Activated CD8-positive, alpha-beta memory T cell treated with anti-CD3 and anti-CD28 coated beads, Interleukin-2, amount 10 ng/mL, durations not matched to agents 7 days and 5 days (primary cell): ENCODE results near the gene APOA4. TPM values are rescaled to one million over a fixed set of nuclear protein-coding genes. Genes with fewer than 3 reads are reported as not detected.

Experiments used
- ATAC-seq: fragments of 150-1000 bp; cut with Tn5 transposase; one replicate; pipeline ENCODE4 v1.10.0; 2021; ENCODE audit warnings: moderate library complexity
- CTCF ChIA-PET: fragments of 350-600 bp; sonication (Branson Sonifier 250); formaldehyde crosslinking; loops from one replicate; lab custom pipeline; 2021; ENCODE audit warnings: antibody characterized with exemption; lab: Charles Lee
- DNase-seq: peaks from one replicate; pipeline ENCODE4 v3.0.0-alpha.2; 2020
- H3K27ac Mint-ChIP-seq: one replicate; pipeline ENCODE4 v1.8.0; 2021; ENCODE audit warnings: mild to moderate bottlenecking, mixed read lengths
- H3K27me3 Mint-ChIP-seq: one replicate; pipeline ENCODE4 v1.8.0; 2021; ENCODE audit warnings: mixed read lengths
- H3K36me3 Mint-ChIP-seq: one replicate; pipeline ENCODE4 v1.8.0; 2021; ENCODE audit warnings: mild to moderate bottlenecking, mixed read lengths
- H3K4me1 Mint-ChIP-seq: one replicate; pipeline ENCODE4 v1.8.0; 2021; ENCODE audit warnings: mixed read lengths
- H3K4me3 Mint-ChIP-seq: one replicate; pipeline ENCODE4 v1.8.0; 2021; ENCODE audit warnings: mild to moderate bottlenecking, moderate library complexity, mixed read lengths
- H3K9me3 Mint-ChIP-seq: one replicate; pipeline ENCODE4 v1.8.0; 2022; ENCODE audit warnings: low read depth, mixed read lengths
- total RNA-seq, 2 experiments: library from RNA; stranded (reverse); gene quantifications; one replicate each; pipeline ENCODE4 v1.2.3, GENCODE V29; 2021

APOA4 gene
- total RNA-seq, 2 experiments from 2014 or later: not detected

DNA sequence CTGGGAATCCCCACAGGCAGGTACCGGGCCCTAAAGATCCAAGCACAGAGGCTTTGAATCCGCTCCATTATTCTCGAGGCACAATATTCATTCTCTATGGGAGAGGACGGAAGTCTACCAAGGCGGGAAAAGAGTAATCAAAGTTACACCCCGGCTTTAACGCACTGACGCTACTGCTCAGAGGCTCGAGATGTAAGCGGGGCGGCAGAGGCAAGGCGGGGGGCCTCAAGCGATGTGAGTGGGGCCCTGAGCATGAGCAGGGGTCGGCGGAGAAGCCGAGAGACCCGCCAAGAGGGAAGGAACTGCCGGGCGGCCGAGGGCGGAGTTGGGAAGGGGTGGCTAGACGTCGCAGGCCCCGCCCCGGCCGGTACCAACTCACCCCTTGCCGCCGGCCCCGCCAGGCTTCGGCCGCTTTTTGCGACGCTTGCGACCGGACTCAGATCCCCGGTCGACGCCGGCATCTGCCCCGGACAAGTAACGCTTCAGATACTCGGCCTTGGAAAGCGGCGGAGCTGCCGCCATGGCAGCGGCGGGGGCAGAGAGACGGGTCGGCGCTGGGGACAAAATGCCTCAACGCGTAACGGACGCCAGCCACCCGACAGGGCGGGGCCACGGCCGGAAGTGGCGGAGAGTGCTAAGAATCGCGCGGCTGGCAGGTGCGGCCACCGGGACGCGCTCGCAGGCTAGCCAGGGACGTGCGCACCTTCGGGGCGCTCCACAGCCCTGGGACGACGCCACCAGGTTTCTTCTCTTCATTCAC lies 50.5 kb downstream of the APOA4 start, which contains the start of gene BUD13:
BUD13 (minus strand) TSS at position 545 of the 760 bp plus-strand sequence; CDS start at position 522, 23 bp downstream.
- Mint-ChIP-seq H3K4me3 (peak within 1 kb of the TSS; percentile 90), H3K36me3 (peaks cover 36% of the 10 kb centered on the region), H3K9me3 (no peaks in the 10 kb centered on the region), H3K27ac (peak within 1 kb of the TSS; percentile 93), H3K4me1 (peaks cover 56% of the 10 kb centered on the region), H3K27me3 (no peaks in the 10 kb centered on the region)
- CTCF ChIA-PET: interaction anchor here (0.6 to 6.0 kb wide), 6 partner anchors 16 to 360 kb away, joined by 3 to 59 read pairs (median 4); partner anchors contain the start of genes APOA5, SIK3 and ZPR1
- ATAC-seq: peak; percentile 92
- peak; percentile 95 for DNase-seq

DNA sequence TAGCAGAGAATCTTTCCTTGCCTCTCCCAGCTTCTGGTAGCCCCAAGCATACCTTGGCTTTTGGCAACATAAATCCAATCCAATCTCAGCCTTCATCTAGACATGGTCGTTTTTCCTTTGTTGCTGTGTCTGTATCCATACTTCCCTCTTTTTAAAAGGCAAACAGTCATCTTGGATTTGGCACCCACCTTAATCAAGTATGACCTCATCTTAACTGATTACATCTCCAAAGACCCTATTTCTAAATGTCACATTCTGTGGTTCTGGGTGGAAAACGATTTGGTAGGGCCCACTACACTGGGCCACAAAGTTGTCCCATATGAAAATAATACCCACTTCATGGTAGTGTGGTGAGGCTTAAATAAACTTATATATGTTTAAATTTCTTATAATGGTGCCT lies 51.2 kb downstream of the APOA4 start:
- Mint-ChIP-seq H3K9me3 (no peaks in the 10 kb centered on the region), H3K36me3 (peaks cover 31% of the 10 kb centered on the region), H3K4me3 (peak overlapping the region; percentile 90), H3K27me3 (no peaks in the 10 kb centered on the region), H3K4me1 (peaks cover 53% of the 10 kb centered on the region), H3K27ac (peak overlapping the region; percentile 93)
- DNase-seq (no peak), ATAC-seq (no peak)
- CTCF ChIA-PET: interaction anchor here (1.3 to 6.0 kb wide), 2 partner anchors 17 kb away, joined by 3 to 59 read pairs; partner anchors contain the start of genes APOA5 and ZPR1

Other genes starting within 250 kb of the APOA4 start
- gene BUD13, start 50.3 kb downstream of the APOA4 start, total RNA-seq: 10 to 100 TPM; 35.2 to 40.2 TPM
- 10 to 100 TPM; 66.6 to 72.1 TPM for gene ZPR1, start 35.3 kb downstream of the APOA4 start, total RNA-seq
- gene APOA5, start 31.4 kb downstream of the APOA4 start, total RNA-seq: not detected
- not detected for gene APOC3, start 6.6 kb upstream of the APOA4 start, total RNA-seq
- under 1 TPM in 1 of 2 experiments, not detected in 1; 0.23 TPM for gene APOA1, start 14.3 kb upstream of the APOA4 start, total RNA-seq